Left lung (tissue), 10 donors: ENCODE results near the gene FRMD4A. TPM values are rescaled to one million over a fixed set of nuclear protein-coding genes. Genes with fewer than 3 reads are reported as not detected.
A peak's percentile ranks its signal among the peaks of the same experiment; 100 is the strongest.

ENCODE experiments used
- ATAC-seq: fragments of 200-7000 bp; cut with Tn5 transposase; one replicate; pipeline ENCODE4 v1.9.1; 2020; ENCODE audit warnings: moderate library complexity
- DNase-seq, 4 donors: peaks; one replicate each; pipeline ENCODE4 v3.0.0-alpha.2; 2013 to 2020
- H3K27ac ChIP-seq, 2 donors: fragments of 200-600 bp; sonication (generic) in 1 of 2; one replicate each; pipeline versions ENCODE4 v1.5.0 to v1.8.0; 2020 to 2021
- H3K27me3 ChIP-seq, 2 donors: fragments of 200-600 bp; sonication (generic) in 1 of 2; one replicate each; pipeline versions ENCODE4 v1.5.0 to v1.8.0; 2020 to 2021
- H3K36me3 ChIP-seq, 2 donors: fragments of 200-600 bp; sonication (generic) in 1 of 2; one replicate each; pipeline versions ENCODE4 v1.5.0 to v1.8.0; 2020 to 2021
- H3K4me1 ChIP-seq, 2 donors: fragments of 200-600 bp; one replicate each; pipeline ENCODE4 v1.8.0; 2021
- H3K4me3 ChIP-seq, 2 donors: fragments of 200-600 bp; sonication (generic) in 1 of 2; one replicate each; pipeline versions ENCODE4 v1.5.0 to v1.8.0; 2020 to 2021; ENCODE audit warnings: mild to moderate bottlenecking in 1 of 2
- H3K9me3 ChIP-seq, 2 donors: fragments of 200-600 bp; sonication (generic) in 1 of 2; one replicate each; pipeline versions ENCODE4 v1.5.0 to v1.8.0; 2020 to 2021
- CTCF ChIP-seq, 2 donors: fragments of 200-600 bp; sonication (generic) in 1 of 2; IDR thresholded peaks; one replicate each; pipeline versions ENCODE4 v1.5.0 to v1.8.0; 2021; ENCODE audit warnings: antibody characterized with exemption in 2 of 2
- intact Hi-C, 2 donors: fragments of 100-400 bp; cut with DNase I; formaldehyde crosslinking; loops; one replicate each; pipeline versions ENCODE4 v1.11.2 to v1.14.2; 2022
- polyA plus RNA-seq, 6 donors: library from polyadenylated mRNA; unstranded; fragments of 120-200 nt; gene quantifications; one replicate each; pipeline ENCODE4 v1.2.1, GENCODE V29; 2013; ENCODE audit not compliant: insufficient read length in 6 of 6
- total RNA-seq, 2 donors: library from RNA; stranded (reverse); fragmentation: NEBNext Ultra II Directional; extraction: Animal tissue kit (Norgen Biotek cat#: 25700); gene quantifications; one replicate each; pipeline ENCODE4 v1.2.1, GENCODE V29; 2021
- donor health status: DM: no; HTN: yes; CAD: no.
- donor health status: DM: no; HTN: no; CAD: no.

Gene FRMD4A
- total and polyA plus RNA-seq, 8 donors, result 33.9 to 62.8 (median 57.0) TPM

GRCh38 chr10:13730306-13730652, 600.4 kb downstream of the FRMD4A start:
- no peaks in the 10 kb centered on the region for H3K9me3 ChIP-seq
- no peak for DNase-seq
- H3K4me1 ChIP-seq, result no peaks in the 10 kb centered on the region
- no peak for TF ChIP-seq CTCF (IDR thresholded peaks at IDR 0.05)
- H3K27me3 ChIP-seq, result no peaks in the 10 kb centered on the region
- intact Hi-C loops, result no loop called here
- no peak for ATAC-seq
- H3K27ac ChIP-seq, result no peak overlapping the region
- H3K4me3 ChIP-seq, result no peak overlapping the region
- H3K36me3 ChIP-seq, result no peaks in the 10 kb centered on the region

- no peak for DNase-seq
- ATAC-seq, result no peak
- no peaks in the 10 kb centered on the region for H3K27me3 ChIP-seq
- H3K4me1 ChIP-seq, result no peaks in the 10 kb centered on the region
- no peaks in the 10 kb centered on the region for H3K36me3 ChIP-seq
- H3K4me3 ChIP-seq, result no peak overlapping the region
- no peak overlapping the region for H3K27ac ChIP-seq
- TF ChIP-seq CTCF (IDR thresholded peaks at IDR 0.05), result no peak
- intact Hi-C loops, result no loop called here
- H3K9me3 ChIP-seq, result no peaks in the 10 kb centered on the region
These were observed 601.0 kb downstream of the FRMD4A start for GRCh38 chr10:13729586-13730305.

GRCh38 chr10:13728898-13729535, 601.7 kb downstream of the FRMD4A start:
- TF ChIP-seq CTCF (IDR thresholded peaks at IDR 0.05), result no peak
- H3K27me3 ChIP-seq, result no peaks in the 10 kb centered on the region
- no peak overlapping the region for H3K27ac ChIP-seq
- ATAC-seq, result peak; percentile 95
- peak in 1 of 4 donors; percentile 58 for DNase-seq
- H3K9me3 ChIP-seq, result no peaks in the 10 kb centered on the region
- intact Hi-C loops, result no loop called here
- H3K4me1 ChIP-seq, result no peaks in the 10 kb centered on the region
- H3K36me3 ChIP-seq, result no peaks in the 10 kb centered on the region
- H3K4me3 ChIP-seq, result no peak overlapping the region

- Histone ChIP-seq H3K27me3 (no peaks in the 10 kb centered on the region), H3K9me3 (no peaks in the 10 kb centered on the region), H3K36me3 (no peaks in the 10 kb centered on the region), H3K4me1 (no peaks in the 10 kb centered on the region), H3K27ac (no peak overlapping the region), H3K4me3 (no peak overlapping the region)
- intact Hi-C loops, result no loop called here
- DNase-seq (no peak), ATAC-seq (no peak)
- TF ChIP-seq CTCF (IDR thresholded peaks at IDR 0.05), result no peak
These were observed 605.1 kb downstream of the FRMD4A start for GRCh38 chr10:13725594-13725993.

- no peak overlapping the region for H3K27ac ChIP-seq
These were observed 606.2 kb downstream of the FRMD4A start for GRCh38 chr10:13724484-13724883.

More at GRCh38 chr10:13724484-13724883, 606.2 kb downstream of the FRMD4A start:
- TF ChIP-seq CTCF (IDR thresholded peaks at IDR 0.05), result no peak
- ATAC-seq (no peak), DNase-seq (no peak)
- H3K27me3 ChIP-seq, result no peaks in the 10 kb centered on the region
- peaks cover 3 to 10% of the 10 kb centered on the region in 2 donors for H3K4me1 ChIP-seq
- intact Hi-C loops, result no loop called here
- H3K9me3 ChIP-seq, result no peaks in the 10 kb centered on the region
- H3K4me3 ChIP-seq, result no peak overlapping the region
- no peaks in the 10 kb centered on the region for H3K36me3 ChIP-seq
